ENCODE data around the gene PARD6G. TPM values are rescaled to one million over a fixed set of nuclear protein-coding genes. Genes with fewer than 3 reads are reported as not detected.

Gene PARD6G
- total RNA-seq, 6 experiments from 2014 or later, result 0.34 to 0.66 (median 0.50) TPM

DNA sequence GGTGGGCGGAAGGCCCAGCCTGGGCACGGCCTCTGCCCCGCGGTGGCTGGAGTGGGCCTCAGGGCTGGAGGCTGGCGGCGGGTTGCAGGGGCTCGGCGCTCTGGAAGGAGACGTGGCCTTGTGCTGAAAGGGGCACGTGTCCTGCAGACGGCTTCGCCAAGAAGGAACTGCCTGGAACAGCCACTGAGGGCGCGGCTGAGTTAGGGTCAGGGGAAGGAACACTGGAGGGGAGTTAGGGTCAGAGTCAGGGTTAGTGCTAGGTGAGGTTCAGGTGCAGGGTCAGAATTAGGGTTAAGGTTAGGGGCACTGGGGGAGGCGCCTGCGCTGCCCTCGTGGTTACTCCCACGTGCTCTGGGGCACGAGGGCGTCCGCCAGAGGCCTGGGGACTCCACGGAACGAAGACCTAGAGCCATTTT, 139.2 kb downstream of the PARD6G start:
- Mint-ChIP-seq H3K36me3 (ENCODE audit: low read depth) (no peaks in the 10 kb centered on the region; the same call in 1 of the 2 replicates), H3K4me3 (no peak overlapping the region; the same call in 1 of the 2 replicates), H3K9me3 (no peaks in the 10 kb centered on the region), H3K27me3 (ENCODE audit: insufficient read depth) (peaks cover 5% of the 10 kb centered on the region), H3K4me1 (ENCODE audit: low read depth) (peaks cover 49% of the 10 kb centered on the region), H3K27ac (no peak overlapping the region)
- DNase-seq, result no peak
- TF ChIP-seq, protein P1, sequence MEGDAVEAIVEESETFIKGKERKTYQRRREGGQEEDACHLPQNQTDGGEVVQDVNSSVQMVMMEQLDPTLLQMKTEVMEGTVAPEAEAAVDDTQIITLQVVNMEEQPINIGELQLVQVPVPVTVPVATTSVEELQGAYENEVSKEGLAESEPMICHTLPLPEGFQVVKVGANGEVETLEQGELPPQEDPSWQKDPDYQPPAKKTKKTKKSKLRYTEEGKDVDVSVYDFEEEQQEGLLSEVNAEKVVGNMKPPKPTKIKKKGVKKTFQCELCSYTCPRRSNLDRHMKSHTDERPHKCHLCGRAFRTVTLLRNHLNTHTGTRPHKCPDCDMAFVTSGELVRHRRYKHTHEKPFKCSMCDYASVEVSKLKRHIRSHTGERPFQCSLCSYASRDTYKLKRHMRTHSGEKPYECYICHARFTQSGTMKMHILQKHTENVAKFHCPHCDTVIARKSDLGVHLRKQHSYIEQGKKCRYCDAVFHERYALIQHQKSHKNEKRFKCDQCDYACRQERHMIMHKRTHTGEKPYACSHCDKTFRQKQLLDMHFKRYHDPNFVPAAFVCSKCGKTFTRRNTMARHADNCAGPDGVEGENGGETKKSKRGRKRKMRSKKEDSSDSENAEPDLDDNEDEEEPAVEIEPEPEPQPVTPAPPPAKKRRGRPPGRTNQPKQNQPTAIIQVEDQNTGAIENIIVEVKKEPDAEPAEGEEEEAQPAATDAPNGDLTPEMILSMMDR (IDR thresholded peaks at IDR 0.05), result no peak

DNA sequence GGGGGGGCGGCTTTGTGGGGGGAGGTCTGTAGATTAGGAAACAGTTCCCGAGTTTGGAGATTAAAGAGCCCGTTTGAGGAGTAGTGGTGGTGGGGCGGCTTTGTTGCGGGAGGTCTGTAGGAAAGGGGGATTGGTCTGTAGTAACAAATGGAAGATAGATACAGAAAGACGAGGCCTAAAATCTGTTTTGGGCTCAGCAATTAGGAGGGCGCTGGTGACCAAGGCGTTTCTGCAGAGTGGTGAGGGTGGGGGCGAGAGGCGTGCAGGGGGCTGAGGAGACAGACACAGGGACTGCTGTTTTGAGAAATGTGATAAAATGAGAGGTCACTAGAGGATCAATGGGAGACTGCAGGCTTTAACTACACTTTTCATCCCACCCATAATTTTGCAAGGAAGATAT, 139.9 kb downstream of the PARD6G start:
- Mint-ChIP-seq H3K4me1 (ENCODE audit: low read depth) (peaks cover 43% of the 10 kb centered on the region), H3K4me3 (no peak overlapping the region), H3K9me3 (no peaks in the 10 kb centered on the region), H3K36me3 (ENCODE audit: low read depth) (no peaks in the 10 kb centered on the region), H3K27ac (no peak overlapping the region), H3K27me3 (ENCODE audit: insufficient read depth) (peaks cover 5% of the 10 kb centered on the region)
- DNase-seq, result no peak
- TF ChIP-seq, protein P1 (IDR thresholded peaks at IDR 0.05), result no peak

Other genes with a start within 250 kb of the PARD6G start
- gene RBFA, start 213.1 kb downstream of the PARD6G start, total RNA-seq (2021; fragmentation: NEBNext Ultra II Directional; extraction: Animal tissue kit (Norgen Biotek cat#: 25700)), result 10 to 100 TPM; 24.8 to 28.4 (median 27.2) TPM
- 10 to 100 TPM; 11.5 to 15.6 (median 14.3) TPM for gene ADNP2, start 138.3 kb downstream of the PARD6G start, total RNA-seq (2021; fragmentation: NEBNext Ultra II Directional; extraction: Animal tissue kit (Norgen Biotek cat#: 25700))